Caco-2 (cell line): ENCODE data around the gene PIM2. TPM values are rescaled to one million over a fixed set of nuclear protein-coding genes. Genes with fewer than 3 reads are reported as not detected.
A peak's percentile ranks its signal among the peaks of the same experiment; 100 is the strongest.

Source experiments
- BruUV-seq: library from RNA; stranded (reverse); fragments of 400-500 nt; replicated peaks from 2 replicates; lab custom pipeline; 2021; lab: Mats Ljungman, UMichigan
- CTCF ChIA-PET: fragments of 300-600 bp; sonication (Branson Sonifier 250); formaldehyde crosslinking; loops from one replicate; lab custom pipeline; 2022; ENCODE audit warnings: antibody characterized with exemption; lab: Charles Lee
- POLR2A ChIA-PET: fragments of 300-600 bp; sonication (Branson Sonifier 250); formaldehyde crosslinking; loops from one replicate; lab custom pipeline; 2022; ENCODE audit warnings: antibody characterized with exemption; lab: Charles Lee
- DNase-seq, 2 experiments: peaks; one replicate each; pipeline versions ENCODE4 v3.0.0 to v3.0.0-alpha.2; 2020 to 2022
- H3K27me3 ChIP-seq: replicated peaks from 2 replicates; pipeline ENCODE4 v1.6.0; 2011; ENCODE audit warnings: low read length; ENCODE audit not compliant: control insufficient read depth, insufficient read depth
- H3K36me3 ChIP-seq: 2 replicates; pipeline ENCODE4 v1.5.1; 2011; ENCODE audit warnings: low read length; ENCODE audit not compliant: control insufficient read depth, insufficient read depth
- H3K4me1 ChIP-seq: fragments of 250-450 bp; sonication (Bioruptor Pico); 2 replicates; pipeline ENCODE4 v1.5.1; 2020; ENCODE audit warnings: mild to moderate bottlenecking
- H3K4me3 ChIP-seq: 2 replicates; pipeline ENCODE4 v1.5.1; 2011; ENCODE audit warnings: low read depth, mild to moderate bottlenecking, control low read depth, low read length
- H3K9me3 ChIP-seq: fragments of 250-450 bp; sonication (Bioruptor Pico); 2 replicates; pipeline ENCODE4 v1.5.1; 2020; ENCODE audit warnings: mild to moderate bottlenecking, moderate library complexity
- H3K27ac Mint-ChIP-seq: one replicate; pipeline ENCODE4 v1.8.0; 2022; ENCODE audit warnings: mixed read lengths; ENCODE audit not compliant: unreplicated experiment
- H3K27me3 Mint-ChIP-seq: one replicate; pipeline ENCODE4 v1.8.0; 2022; ENCODE audit warnings: mixed read lengths; ENCODE audit not compliant: insufficient read depth, unreplicated experiment
- H3K36me3 Mint-ChIP-seq: one replicate; pipeline ENCODE4 v1.8.0; 2022; ENCODE audit warnings: mild to moderate bottlenecking, mixed read lengths; ENCODE audit not compliant: insufficient read depth, unreplicated experiment
- H3K4me1 Mint-ChIP-seq: one replicate; pipeline ENCODE4 v1.8.0; 2022; ENCODE audit warnings: low read depth, mixed read lengths; ENCODE audit not compliant: unreplicated experiment
- H3K4me3 Mint-ChIP-seq: one replicate; pipeline ENCODE4 v1.8.0; 2022; ENCODE audit warnings: mild to moderate bottlenecking, moderate library complexity, mixed read lengths; ENCODE audit not compliant: unreplicated experiment
- H3K9me3 Mint-ChIP-seq: one replicate; pipeline ENCODE4 v1.8.0; 2022; ENCODE audit warnings: mixed read lengths; ENCODE audit not compliant: unreplicated experiment
- CTCF ChIP-seq, 2 experiments: fragments of 200-600 bp in 1 of 2; IDR thresholded peaks; 1 replicate in 1 of 2; 2 replicates in 1 of 2; pipeline versions ENCODE4 v1.5.1 to v1.8.0; 2011 to 2022; ENCODE audit warnings: antibody characterized with exemption in 1 of 2, control low read depth in 1 of 2, inconsistent platforms in 1 of 2, low read depth in 1 of 2, low read length in 1 of 2, mild to moderate bottlenecking in 1 of 2, moderate library complexity in 1 of 2; ENCODE audit not compliant: insufficient read depth in 1 of 2, severe bottlenecking in 1 of 2, unreplicated experiment in 1 of 2
- intact Hi-C: fragments of 100-400 bp; cut with micrococcal nuclease; formaldehyde crosslinking; loops from one replicate; pipeline ENCODE4 v1.10.0; 2022; ENCODE audit not compliant: unreplicated experiment
- total RNA-seq: library from RNA; stranded (reverse); gene quantifications from 2 replicates; pipeline ENCODE4 v1.2.3, GENCODE V29; 2022

Gene PIM2
- total RNA-seq, 1 experiment from 2014 or later: 12.0 TPM

- intact Hi-C loops: loop anchor here (5.0 kb wide), 1 partner anchor 183 kb away; the partner anchor contains the start of gene GLOD5
- ChIA-PET CTCF (interaction anchor here (0.7 to 0.9 kb wide), 2 partner anchors 140 to 297 kb away, joined by 3 read pairs; no protein-coding TSS in a partner anchor), POLR2A (no interaction called here)
- no TSS peak for BruUV-seq
- Mint-ChIP-seq H3K36me3 (peaks cover 5% of the 10 kb centered on the region), H3K4me3 (no peak overlapping the region), H3K4me1 (no peaks in the 10 kb centered on the region), H3K27me3 (no peaks in the 10 kb centered on the region), H3K9me3 (no peaks in the 10 kb centered on the region), H3K27ac (no peak overlapping the region)
- Histone ChIP-seq H3K4me1 (no peaks in the 10 kb centered on the region), H3K36me3 (no peaks in the 10 kb centered on the region; the same call in 1 of the 2 replicates), H3K4me3 (no peak overlapping the region), H3K27me3 (no peaks in the 10 kb centered on the region), H3K9me3 (no peaks in the 10 kb centered on the region)
- TF ChIP-seq CTCF (IDR thresholded peaks at IDR 0.05; ENCODE audit: insufficient read depth in 1 of 2, low read depth in 1 of 2, low read length in 1 of 2, severe bottlenecking in 1 of 2, unreplicated experiment in 1 of 2): peak; percentile 69 to 88
- DNase-seq: peak; percentile 42 to 57
Measured at GRCh38 chrX:48945517-48946348, 26.9 kb upstream of the PIM2 start.

GRCh38 chrX:48942895-48943294 lies 24.1 kb upstream of the PIM2 start:
- no peaks in the 10 kb centered on the region for H3K27me3 ChIP-seq
- H3K4me1 ChIP-seq: no peaks in the 10 kb centered on the region
- H3K36me3 Mint-ChIP-seq: peaks cover 11% of the 10 kb centered on the region
- intact Hi-C loops: no loop called here
- CTCF ChIA-PET: interaction anchor here (1.0 kb wide), 1 partner anchor 13 kb away, joined by 3 read pairs; no protein-coding TSS in a partner anchor
- no peak overlapping the region for H3K4me3 ChIP-seq
- no peak for DNase-seq
- no peaks in the 10 kb centered on the region for H3K27me3 Mint-ChIP-seq
- H3K36me3 ChIP-seq: no peaks in the 10 kb centered on the region; the same call in 1 of the 2 replicates
- no peak for TF ChIP-seq CTCF (IDR thresholded peaks at IDR 0.05; ENCODE audit: insufficient read depth in 1 of 2, low read depth in 1 of 2, low read length in 1 of 2, severe bottlenecking in 1 of 2, unreplicated experiment in 1 of 2)
- POLR2A ChIA-PET: no interaction called here
- BruUV-seq: no TSS peak
- H3K9me3 Mint-ChIP-seq: no peaks in the 10 kb centered on the region
- H3K4me1 Mint-ChIP-seq: no peaks in the 10 kb centered on the region
- no peaks in the 10 kb centered on the region for H3K9me3 ChIP-seq
- no peak overlapping the region for H3K27ac Mint-ChIP-seq
- no peak overlapping the region for H3K4me3 Mint-ChIP-seq

GRCh38 chrX:48940404-48940955 lies 21.7 kb upstream of the PIM2 start:
- no peaks in the 10 kb centered on the region for H3K27me3 Mint-ChIP-seq
- POLR2A ChIA-PET: interaction anchor here (0.7 kb wide), 1 partner anchor 8 kb away, joined by 11 read pairs; no protein-coding TSS in a partner anchor
- Histone ChIP-seq H3K9me3 (no peaks in the 10 kb centered on the region), H3K4me1 (no peaks in the 10 kb centered on the region), H3K27me3 (no peaks in the 10 kb centered on the region), H3K4me3 (no peak overlapping the region), H3K36me3 (no peaks in the 10 kb centered on the region; the same call in 1 of the 2 replicates)
- CTCF ChIA-PET: interaction anchor here (0.6 kb wide), 1 partner anchor 103 kb away, joined by 3 read pairs; no protein-coding TSS in a partner anchor
- no peak for TF ChIP-seq CTCF (IDR thresholded peaks at IDR 0.05; ENCODE audit: insufficient read depth in 1 of 2, low read depth in 1 of 2, low read length in 1 of 2, severe bottlenecking in 1 of 2, unreplicated experiment in 1 of 2)
- peaks cover 13% of the 10 kb centered on the region for H3K36me3 Mint-ChIP-seq
- intact Hi-C loops: no loop called here
- DNase-seq: no peak
- no peak overlapping the region for H3K4me3 Mint-ChIP-seq
- no peaks in the 10 kb centered on the region for H3K4me1 Mint-ChIP-seq
- H3K27ac Mint-ChIP-seq: no peak overlapping the region
- no peaks in the 10 kb centered on the region for H3K9me3 Mint-ChIP-seq
- no TSS peak for BruUV-seq
